AG04450 (cell line): Measurements from ENCODE around the gene PCOLCE2. TPM values are rescaled to one million over a fixed set of nuclear protein-coding genes. Genes with fewer than 3 reads are reported as not detected.

Source experiments
- CTCF ChIA-PET: fragments of 300-600, 350-600 bp; formaldehyde crosslinking; extraction: SDS; loops from one replicate; lab custom pipeline; 2022; ENCODE audit warnings: antibody characterized with exemption, inconsistent platforms; lab: Charles Lee
- POLR2A ChIA-PET: fragments of 350-600 bp; formaldehyde crosslinking; extraction: SDS; loops from one replicate; lab custom pipeline; 2021; ENCODE audit warnings: antibody characterized with exemption, inconsistent platforms; lab: Yijun Ruan, JAX
- DNase-seq: peaks from one replicate; pipeline ENCODE4 v3.0.0-alpha.2; 2011; ENCODE audit warnings: low read depth, low spot score
- H3K27ac ChIP-seq: one replicate; pipeline ENCODE4 v1.5.1; 2012; ENCODE audit warnings: low read depth, low read length, control low read depth
- H3K27me3 ChIP-seq: one replicate; pipeline ENCODE4 v1.6.0; 2012; ENCODE audit warnings: low read length; ENCODE audit not compliant: control insufficient read depth, insufficient read depth
- H3K4me3 ChIP-seq: 2 replicates; pipeline ENCODE4 v1.5.1; 2011; ENCODE audit warnings: mild to moderate bottlenecking, low read depth, low read length, control low read depth
- H3K9me3 ChIP-seq: 2 replicates; pipeline ENCODE4 v1.5.1; 2012; ENCODE audit warnings: low read length; ENCODE audit not compliant: control insufficient read depth, insufficient read depth
- CTCF ChIP-seq: IDR thresholded peaks from 2 replicates; pipeline ENCODE4 v1.5.1; 2011; ENCODE audit warnings: low read depth, low read length, control low read depth, inconsistent platforms
- polyA plus RNA-seq: library from polyadenylated mRNA; depleted of rRNA; stranded (reverse); fragments of >200 nt; gene quantifications from 2 replicates; pipeline ENCODE4 v1.2.3, GENCODE V29; 2011

PCOLCE2 gene
- polyA plus RNA-seq, 1 experiment, result 1.1 TPM

- POLR2A ChIA-PET, result no interaction called here
- CTCF ChIA-PET, result interaction anchor here (0.6 kb wide), 1 partner anchor 79 kb away, joined by 3 read pairs; no protein-coding TSS in a partner anchor
- Histone ChIP-seq H3K27me3 (peaks cover 4% of the 10 kb centered on the region), H3K9me3 (no peaks in the 10 kb centered on the region), H3K27ac (no peak overlapping the region), H3K4me3 (no peak overlapping the region)
- no peak for TF ChIP-seq CTCF
- no peak for DNase-seq
Observed at GRCh38 chr3:142925140-142925539, 36.3 kb upstream of the PCOLCE2 start.

GRCh38 chr3:142923694-142924093, 34.8 kb upstream of the PCOLCE2 start:
- Histone ChIP-seq H3K27ac (no peak overlapping the region), H3K9me3 (no peaks in the 10 kb centered on the region), H3K27me3 (peaks cover 4% of the 10 kb centered on the region), H3K4me3 (no peak overlapping the region)
- POLR2A ChIA-PET, result no interaction called here
- CTCF ChIA-PET, result no interaction called here
- no peak for DNase-seq
- no peak for TF ChIP-seq CTCF

- no peak for DNase-seq
- no peaks in the 10 kb centered on the region for H3K27me3 ChIP-seq
- CTCF ChIA-PET, result no interaction called here
- no peak overlapping the region for H3K4me3 ChIP-seq
- H3K9me3 ChIP-seq, result no peaks in the 10 kb centered on the region
- no peak for TF ChIP-seq CTCF
- POLR2A ChIA-PET, result no interaction called here
- no peak overlapping the region for H3K27ac ChIP-seq
Observed at GRCh38 chr3:142916605-142917004, 27.7 kb upstream of the PCOLCE2 start.

GRCh38 chr3:142915636-142916035, 26.8 kb upstream of the PCOLCE2 start:
- ChIA-PET CTCF (no interaction called here), POLR2A (no interaction called here)
- H3K27me3 ChIP-seq, result no peaks in the 10 kb centered on the region
- no peak for TF ChIP-seq CTCF
- H3K27ac ChIP-seq, result no peak overlapping the region
- no peak overlapping the region for H3K4me3 ChIP-seq
- DNase-seq, result no peak
- H3K9me3 ChIP-seq, result no peaks in the 10 kb centered on the region

GRCh38 chr3:142914286-142914811, 25.5 kb upstream of the PCOLCE2 start:
- DNase-seq, result no peak
- Histone ChIP-seq H3K4me3 (no peak overlapping the region), H3K9me3 (no peaks in the 10 kb centered on the region), H3K27ac (no peak overlapping the region), H3K27me3 (no peaks in the 10 kb centered on the region)
- CTCF ChIA-PET, result no interaction called here
- no peak for TF ChIP-seq CTCF
- POLR2A ChIA-PET, result no interaction called here
